HG03354 (cell line): Measurements from ENCODE around the gene IKBKE.

ENCODE experiments used
- ATAC-seq: cut with Tn5 transposase; IDR thresholded peaks from one replicate; pipeline ENCODE4 v1.9.1; 2021; ENCODE audit warnings: mild to moderate bottlenecking; ENCODE audit not compliant: unreplicated experiment, poor library complexity, severe bottlenecking

The IKBKE gene

GRCh38 chr1:206490771-206491405 lies 20.6 kb downstream of the IKBKE start:
- no peak for ATAC-seq

GRCh38 chr1:206491616-206492015 lies 21.3 kb downstream of the IKBKE start:
- ATAC-seq, result no peak

- no peak for ATAC-seq
Observed at GRCh38 chr1:206492589-206492988, 22.3 kb downstream of the IKBKE start.

- no peak for ATAC-seq
Observed at GRCh38 chr1:206493279-206493678, 23.0 kb downstream of the IKBKE start.

GRCh38 chr1:206495011-206495461 lies 24.8 kb downstream of the IKBKE start:
- ATAC-seq, result no peak

GRCh38 chr1:206495493-206496046 lies 25.3 kb downstream of the IKBKE start:
- peak; percentile 9 for ATAC-seq

GRCh38 chr1:206496131-206496793 lies 26.0 kb downstream of the IKBKE start:
- ATAC-seq, result peak; percentile 62

GRCh38 chr1:206497363-206497762 lies 27.1 kb downstream of the IKBKE start:
- no peak for ATAC-seq

- no peak for ATAC-seq
Observed at GRCh38 chr1:206497774-206498173, 27.5 kb downstream of the IKBKE start.

- no peak for ATAC-seq
Observed at GRCh38 chr1:206498685-206499084, 28.4 kb downstream of the IKBKE start.

GRCh38 chr1:206500046-206500445 lies 29.8 kb downstream of the IKBKE start:
- no peak for ATAC-seq

- ATAC-seq, result no peak
Observed at GRCh38 chr1:206501881-206502280, 31.6 kb downstream of the IKBKE start.

- no peak for ATAC-seq
Observed at GRCh38 chr1:206502403-206502802, 32.1 kb downstream of the IKBKE start.

- no peak for ATAC-seq
Observed at GRCh38 chr1:206502812-206503211, 32.5 kb downstream of the IKBKE start.

- peak; percentile 44 for ATAC-seq
Observed at GRCh38 chr1:206503591-206504362, 33.5 kb downstream of the IKBKE start.

- no peak for ATAC-seq
Observed at GRCh38 chr1:206504363-206504713, 34.1 kb downstream of the IKBKE start.

GRCh38 chr1:206505702-206506355 lies 35.6 kb downstream of the IKBKE start:
- ATAC-seq, result no peak

- ATAC-seq, result peak; percentile 36
Observed at GRCh38 chr1:206506405-206507283, 36.4 kb downstream of the IKBKE start.
